Esophagus muscularis mucosa (tissue), 4 donors: Measurements from ENCODE around the gene RPL13A. TPM values are rescaled to one million over a fixed set of nuclear protein-coding genes. Genes with fewer than 3 reads are reported as not detected.

ENCODE experiments used
- DNase-seq: peaks from one replicate; pipeline ENCODE4 v3.0.0-alpha.2; 2017; ENCODE audit errors: extremely low spot score
- H3K27ac ChIP-seq, 4 donors: fragments of 200-600 bp; sonication (generic); replicated peaks in 1 of 4; 1 replicate in 3 of 4; 2 replicates in 1 of 4; pipeline ENCODE4 v1.5.1; 2016 to 2019; ENCODE audit warnings: mild to moderate bottlenecking in 1 of 4
- H3K27me3 ChIP-seq, 4 donors: fragments of 200-600 bp; sonication (generic); one replicate each; pipeline versions ENCODE4 v1.5.1 to v1.6.0; 2016 to 2019
- H3K36me3 ChIP-seq, 4 donors: fragments of 200-600 bp; sonication (generic); one replicate each; pipeline ENCODE4 v1.5.1; 2016 to 2019
- H3K4me1 ChIP-seq, 4 donors: fragments of 200-600 bp; sonication (generic); one replicate each; pipeline ENCODE4 v1.5.1; 2016 to 2019
- H3K4me3 ChIP-seq, 4 donors: fragments of 200-600 bp; sonication (generic); 1 replicate in 2 of 4; 2 replicates in 2 of 4; pipeline ENCODE4 v1.5.1; 2016 to 2019; ENCODE audit warnings: mild to moderate bottlenecking in 4 of 4, moderate library complexity in 1 of 4
- H3K9me3 ChIP-seq, 4 donors: fragments of 200-600 bp; sonication (generic); 1 replicate in 3 of 4; 2 replicates in 1 of 4; pipeline ENCODE4 v1.5.1; 2016 to 2019
- EP300 ChIP-seq: sonication (generic); formaldehyde crosslinking; IDR thresholded peaks from one replicate; pipeline ENCODE4 v1.6.1; 2017; ENCODE audit warnings: antibody characterized with exemption
- POLR2A ChIP-seq: fragments of 450-650 bp; IDR thresholded peaks from one replicate; pipeline ENCODE4 v1.6.1; 2017; ENCODE audit warnings: antibody characterized with exemption, moderate library complexity, mild to moderate bottlenecking, low read depth
- POLR2AphosphoS5 ChIP-seq, 2 donors: sonication (generic); formaldehyde crosslinking; IDR thresholded peaks; one replicate each; pipeline ENCODE4 v1.6.1; 2017; ENCODE audit warnings: antibody characterized with exemption in 2 of 2
- WGBS: methylation state at CpG from one replicate; pipeline ENCODE4 v1.1.5; 2018; 5-methylcytosine and 5-hydroxymethylcytosine counted together
- intact Hi-C: fragments of 100-400 bp; cut with DNase I; formaldehyde crosslinking; loops from one replicate; pipeline ENCODE4 v1.15.1; 2023
- total RNA-seq, 4 donors: library from RNA; depleted of rRNA; stranded (reverse); fragments of >200 nt; gene quantifications; one replicate each; pipeline versions ENCODE4 v1.1.0 to v1.2.1, GENCODE V29; 2016
- TF ChIP-seq, protein P1 (sequence below), 3 experiments: fragments of 200-600 bp in 2 of 3; fragments of 450-650 bp in 1 of 3; sonication (generic) in 2 of 3; IDR thresholded peaks; one replicate each; pipeline ENCODE4 v1.5.1; 2017 to 2019; ENCODE audit warnings: antibody characterized with exemption in 3 of 3, mild to moderate bottlenecking in 2 of 3, moderate library complexity in 1 of 3

Gene RPL13A
- total RNA-seq, 4 donors from 2014 or later, result 1,843 to 3,096 (median 2,688) TPM

DNA sequence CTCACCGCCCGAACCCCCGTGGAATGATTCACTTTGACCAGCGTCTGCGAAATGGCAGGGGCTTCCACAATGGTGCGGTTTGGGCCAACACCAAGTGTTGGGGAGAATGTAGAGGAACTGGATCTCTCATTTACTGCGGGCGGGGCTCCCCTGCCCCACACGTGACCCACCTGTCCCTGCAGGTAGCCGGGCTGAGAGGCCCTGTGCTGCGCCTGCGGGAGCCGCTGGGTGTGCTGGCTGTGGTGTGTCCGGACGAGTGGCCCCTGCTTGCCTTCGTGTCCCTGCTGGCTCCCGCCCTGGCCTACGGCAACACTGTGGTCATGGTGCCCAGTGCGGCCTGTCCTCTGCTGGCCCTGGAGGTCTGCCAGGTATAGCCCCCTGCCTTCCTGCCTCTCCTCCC is 19.2 kb upstream of the RPL13A start:
- intact Hi-C loops, result no loop called here

DNA sequence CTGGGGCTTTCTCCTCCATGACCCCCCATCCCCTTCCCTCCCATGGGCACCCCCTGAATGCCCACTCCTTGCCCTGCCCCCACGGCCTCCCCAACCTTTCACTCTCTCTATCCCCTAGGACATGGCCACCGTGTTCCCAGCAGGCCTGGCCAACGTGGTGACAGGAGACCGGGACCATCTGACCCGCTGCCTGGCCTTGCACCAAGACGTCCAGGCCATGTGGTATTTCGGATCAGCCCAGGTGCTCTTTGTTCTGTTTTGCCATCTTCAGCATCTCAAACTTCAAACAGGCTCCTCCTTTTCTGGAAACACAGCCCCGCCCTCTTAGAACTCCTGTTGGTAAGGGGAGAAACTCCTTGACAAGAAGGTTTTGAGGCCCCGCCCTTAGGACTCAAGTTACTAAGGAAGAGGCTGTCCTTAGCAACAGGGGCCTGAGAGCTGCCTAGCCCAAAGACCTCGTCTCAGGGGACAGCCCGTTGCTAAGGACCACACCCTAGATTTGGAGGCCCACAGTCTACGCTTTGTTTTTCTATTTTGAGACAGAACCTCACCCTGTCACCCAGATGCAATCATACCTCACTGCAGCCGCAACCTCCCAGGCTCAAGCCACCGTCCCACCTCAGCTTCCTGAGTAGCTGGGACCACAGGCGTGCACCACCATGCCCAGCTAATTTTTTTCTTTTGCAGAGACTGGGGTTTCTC is 18.5 kb upstream of the RPL13A start:
- intact Hi-C loops, result no loop called here
- Histone ChIP-seq H3K4me3 (no peak overlapping the region), H3K27ac (peak overlapping the region; percentile 51 to 77 (median 63)), H3K36me3 (peaks cover 4 to 57% (median 24%) of the 10 kb centered on the region in 4 donors), H3K27me3 (no peaks in the 10 kb centered on the region), H3K4me1 (peaks cover 29 to 35% (median 32%) of the 10 kb centered on the region in 4 donors), H3K9me3 (no peaks in the 10 kb centered on the region)
- DNase-seq, result peak; percentile 95
- WGBS, result 49% methylated on average over 9 of the region's 15 CpGs
- no peak for TF ChIP-seq EP300
- peak; percentile 36 to 69 for TF ChIP-seq POLR2AphosphoS5 (IDR thresholded peaks at IDR 0.05)
- TF ChIP-seq, protein P1, sequence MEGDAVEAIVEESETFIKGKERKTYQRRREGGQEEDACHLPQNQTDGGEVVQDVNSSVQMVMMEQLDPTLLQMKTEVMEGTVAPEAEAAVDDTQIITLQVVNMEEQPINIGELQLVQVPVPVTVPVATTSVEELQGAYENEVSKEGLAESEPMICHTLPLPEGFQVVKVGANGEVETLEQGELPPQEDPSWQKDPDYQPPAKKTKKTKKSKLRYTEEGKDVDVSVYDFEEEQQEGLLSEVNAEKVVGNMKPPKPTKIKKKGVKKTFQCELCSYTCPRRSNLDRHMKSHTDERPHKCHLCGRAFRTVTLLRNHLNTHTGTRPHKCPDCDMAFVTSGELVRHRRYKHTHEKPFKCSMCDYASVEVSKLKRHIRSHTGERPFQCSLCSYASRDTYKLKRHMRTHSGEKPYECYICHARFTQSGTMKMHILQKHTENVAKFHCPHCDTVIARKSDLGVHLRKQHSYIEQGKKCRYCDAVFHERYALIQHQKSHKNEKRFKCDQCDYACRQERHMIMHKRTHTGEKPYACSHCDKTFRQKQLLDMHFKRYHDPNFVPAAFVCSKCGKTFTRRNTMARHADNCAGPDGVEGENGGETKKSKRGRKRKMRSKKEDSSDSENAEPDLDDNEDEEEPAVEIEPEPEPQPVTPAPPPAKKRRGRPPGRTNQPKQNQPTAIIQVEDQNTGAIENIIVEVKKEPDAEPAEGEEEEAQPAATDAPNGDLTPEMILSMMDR (IDR thresholded peaks at IDR 0.05), result no peak

More for the DNA sequence above, 19.2 kb upstream of the RPL13A start:
- Histone ChIP-seq H3K27me3 (no peaks in the 10 kb centered on the region), H3K27ac (peak overlapping the region; percentile 48 to 77 (median 63)), H3K4me1 (peaks cover 22 to 28% (median 26%) of the 10 kb centered on the region in 4 donors), H3K9me3 (no peaks in the 10 kb centered on the region), H3K36me3 (peaks cover 4 to 60% (median 27%) of the 10 kb centered on the region in 4 donors), H3K4me3 (no peak overlapping the region)
- TF ChIP-seq, protein P1 (IDR thresholded peaks at IDR 0.05), result no peak
- DNase-seq, result no peak
- whole genome bisulfite sequencing, result 89% methylated on average over 16 of the region's 19 CpGs

DNA sequence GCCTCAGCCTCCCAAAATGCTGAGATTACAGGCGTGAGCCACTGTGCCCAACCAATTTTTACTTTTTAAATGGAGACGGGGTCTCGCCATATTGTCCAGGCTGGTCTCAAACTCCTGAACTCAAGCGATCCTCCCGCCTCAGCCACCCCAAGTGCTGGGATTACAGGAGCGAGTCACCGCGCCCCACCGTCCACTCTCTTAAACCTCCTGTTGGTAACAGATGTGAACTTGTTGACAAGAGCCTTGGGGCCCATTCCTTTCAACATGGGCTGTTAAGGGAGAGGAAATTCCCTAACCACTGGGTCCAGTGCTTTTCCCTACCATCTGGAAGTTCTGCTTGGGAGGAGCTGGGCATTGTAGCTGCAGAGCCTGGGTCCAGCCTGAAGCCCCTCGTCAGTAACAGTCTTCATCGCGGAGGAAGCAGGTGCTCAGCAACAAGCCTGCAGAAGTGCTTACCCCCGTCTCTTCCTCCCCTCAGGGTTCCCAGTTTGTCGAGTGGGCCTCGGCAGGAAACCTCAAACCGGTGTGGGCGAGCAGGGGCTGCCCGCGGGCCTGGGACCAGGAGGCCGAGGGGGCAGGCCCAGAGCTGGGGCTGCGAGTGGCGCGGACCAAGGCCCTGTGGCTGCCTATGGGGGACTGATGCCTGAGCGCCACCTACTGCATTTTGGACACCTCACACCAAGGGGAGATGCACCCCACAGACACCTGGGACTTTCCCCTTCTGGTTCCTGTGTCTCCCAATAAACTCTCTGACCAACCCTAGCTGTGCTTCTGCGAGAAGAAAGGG is 17.4 kb upstream of the RPL13A start:
- no peak for DNase-seq
- no peaks in the 10 kb centered on the region for H3K9me3 ChIP-seq
- H3K27ac ChIP-seq, result peak overlapping the region; percentile 51 to 77 (median 63)
- no peak overlapping the region for H3K4me3 ChIP-seq
- intact Hi-C loops, result no loop called here
- TF ChIP-seq, protein P1 (IDR thresholded peaks at IDR 0.05), result peak in 1 of 3 experiments; percentile 4
- TF ChIP-seq EP300, result no peak
- TF ChIP-seq POLR2A, result no peak
- 81% methylated on average over 25 of the region's 25 CpGs for WGBS
- peaks cover 4 to 46% (median 14%) of the 10 kb centered on the region in 4 donors for H3K36me3 ChIP-seq
- H3K27me3 ChIP-seq, result no peaks in the 10 kb centered on the region
- peaks cover 30 to 44% (median 40%) of the 10 kb centered on the region in 4 donors for H3K4me1 ChIP-seq

DNA sequence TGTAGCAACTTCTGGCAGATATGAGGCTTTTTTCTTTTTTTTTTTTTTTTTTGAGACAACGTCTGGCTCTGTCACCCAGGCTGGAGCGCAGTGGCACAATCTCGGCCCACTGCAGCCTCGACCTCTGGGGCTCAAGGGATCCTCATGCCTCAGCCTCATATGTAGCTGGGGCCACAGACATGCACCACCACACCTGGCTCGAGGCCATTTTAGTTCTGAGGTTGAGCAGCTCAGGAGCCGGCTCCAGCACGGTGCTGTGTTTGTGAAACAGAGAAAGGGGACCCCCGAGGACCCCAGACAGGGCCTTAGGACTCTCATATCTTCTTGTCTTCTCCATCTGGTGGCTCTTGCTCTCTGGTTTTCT is 16.8 kb upstream of the RPL13A start:
- H3K36me3 ChIP-seq, result peaks cover 4 to 40% (median 9%) of the 10 kb centered on the region in 4 donors
- H3K4me1 ChIP-seq, result peaks cover 30 to 49% (median 46%) of the 10 kb centered on the region in 4 donors
- no peaks in the 10 kb centered on the region for H3K27me3 ChIP-seq
- no peaks in the 10 kb centered on the region for H3K9me3 ChIP-seq
- H3K4me3 ChIP-seq, result no peak overlapping the region
- 71% methylated on average over 8 of the region's 8 CpGs for WGBS
- peak overlapping the region in 1 of 4 donors; percentile 40 for H3K27ac ChIP-seq
- DNase-seq, result no peak
- TF ChIP-seq POLR2AphosphoS5 (IDR thresholded peaks at IDR 0.05) (no peak), POLR2A (no peak), EP300 (no peak)
- TF ChIP-seq, protein P1 (IDR thresholded peaks at IDR 0.05), result no peak
- intact Hi-C loops, result no loop called here
